Glutamatergic neuron (in vitro differentiated cells): ENCODE data around the gene CCDC192. TPM values are rescaled to one million over a fixed set of nuclear protein-coding genes. Genes with fewer than 3 reads are reported as not detected.

ENCODE experiments used
- DNase-seq: peaks from one replicate; pipeline ENCODE4 v3.0.0; 2022
- H3K27ac Mint-ChIP-seq: one replicate; pipeline ENCODE4 v1.8.0; 2020; ENCODE audit warnings: mild to moderate bottlenecking, mixed read lengths, inconsistent platforms; ENCODE audit not compliant: unreplicated experiment
- H3K27me3 Mint-ChIP-seq: one replicate; pipeline ENCODE4 v1.8.0; 2020; ENCODE audit warnings: mild to moderate bottlenecking, moderate library complexity, mixed read lengths, inconsistent platforms; ENCODE audit not compliant: unreplicated experiment
- H3K36me3 Mint-ChIP-seq: one replicate; pipeline ENCODE4 v1.8.0; 2020; ENCODE audit warnings: mild to moderate bottlenecking, mixed read lengths, inconsistent platforms; ENCODE audit not compliant: unreplicated experiment
- H3K4me1 Mint-ChIP-seq: one replicate; pipeline ENCODE4 v1.8.0; 2020; ENCODE audit warnings: mild to moderate bottlenecking, low read depth, mixed read lengths, inconsistent platforms; ENCODE audit not compliant: unreplicated experiment
- H3K4me3 Mint-ChIP-seq: one replicate; pipeline ENCODE4 v1.8.0; 2020; ENCODE audit warnings: mild to moderate bottlenecking, mixed read lengths, inconsistent platforms; ENCODE audit not compliant: unreplicated experiment
- H3K9me3 Mint-ChIP-seq: one replicate; pipeline ENCODE4 v1.8.0; 2020; ENCODE audit warnings: mild to moderate bottlenecking, moderate library complexity, mixed read lengths, inconsistent platforms; ENCODE audit not compliant: unreplicated experiment
- CTCF ChIP-seq: fragments of 200-600 bp; sonication (generic); IDR thresholded peaks from one replicate; pipeline ENCODE4 v1.5.0; 2021; ENCODE audit not compliant: partially characterized antibody, unreplicated experiment
- total RNA-seq: library from RNA; stranded (reverse); fragmentation: NEBNext Ultra II Directional; extraction: Animal tissue kit (Norgen Biotek cat#: 25700); gene quantifications from one replicate; pipeline ENCODE4 v1.2.1, GENCODE V29; 2021; ENCODE audit not compliant: unreplicated experiment

CCDC192 gene
- total RNA-seq, 1 donor from 2014 or later: not detected

GRCh38 chr5:127680595-127680994, 22.6 kb upstream of the CCDC192 start:
- Mint-ChIP-seq H3K27ac (no peak overlapping the region), H3K4me3 (no peak overlapping the region), H3K4me1 (peaks cover 3% of the 10 kb centered on the region), H3K9me3 (no peaks in the 10 kb centered on the region), H3K36me3 (no peaks in the 10 kb centered on the region), H3K27me3 (no peaks in the 10 kb centered on the region)
- TF ChIP-seq CTCF: no peak
- DNase-seq: no peak

GRCh38 chr5:127683008-127683407, 20.2 kb upstream of the CCDC192 start:
- DNase-seq: no peak
- Mint-ChIP-seq H3K9me3 (no peaks in the 10 kb centered on the region), H3K4me3 (no peak overlapping the region), H3K4me1 (peaks cover 3% of the 10 kb centered on the region), H3K36me3 (no peaks in the 10 kb centered on the region), H3K27me3 (no peaks in the 10 kb centered on the region), H3K27ac (no peak overlapping the region)
- TF ChIP-seq CTCF: no peak

- Mint-ChIP-seq H3K27me3 (no peaks in the 10 kb centered on the region), H3K9me3 (no peaks in the 10 kb centered on the region), H3K36me3 (no peaks in the 10 kb centered on the region), H3K4me1 (peaks cover 3% of the 10 kb centered on the region), H3K4me3 (no peak overlapping the region), H3K27ac (no peak overlapping the region)
- no peak for DNase-seq
- TF ChIP-seq CTCF: no peak
Measured at GRCh38 chr5:127684726-127685467, 18.3 kb upstream of the CCDC192 start.

- H3K27ac Mint-ChIP-seq: no peak overlapping the region
- no peak for TF ChIP-seq CTCF
- no peak for DNase-seq
- H3K36me3 Mint-ChIP-seq: no peaks in the 10 kb centered on the region
- no peak overlapping the region for H3K4me3 Mint-ChIP-seq
- peaks cover 3% of the 10 kb centered on the region for H3K4me1 Mint-ChIP-seq
- H3K9me3 Mint-ChIP-seq: no peaks in the 10 kb centered on the region
- no peaks in the 10 kb centered on the region for H3K27me3 Mint-ChIP-seq
Measured at GRCh38 chr5:127685662-127686061, 17.5 kb upstream of the CCDC192 start.

- H3K9me3 Mint-ChIP-seq: no peaks in the 10 kb centered on the region
- H3K27ac Mint-ChIP-seq: no peak overlapping the region
- no peak for TF ChIP-seq CTCF
- no peaks in the 10 kb centered on the region for H3K36me3 Mint-ChIP-seq
- H3K4me1 Mint-ChIP-seq: peaks cover 3% of the 10 kb centered on the region
- H3K27me3 Mint-ChIP-seq: no peaks in the 10 kb centered on the region
- H3K4me3 Mint-ChIP-seq: no peak overlapping the region
- DNase-seq: no peak
Measured at GRCh38 chr5:127686424-127686823, 16.8 kb upstream of the CCDC192 start.
